ENCODE results near the gene HYAL3.

Gene HYAL3

DNA sequence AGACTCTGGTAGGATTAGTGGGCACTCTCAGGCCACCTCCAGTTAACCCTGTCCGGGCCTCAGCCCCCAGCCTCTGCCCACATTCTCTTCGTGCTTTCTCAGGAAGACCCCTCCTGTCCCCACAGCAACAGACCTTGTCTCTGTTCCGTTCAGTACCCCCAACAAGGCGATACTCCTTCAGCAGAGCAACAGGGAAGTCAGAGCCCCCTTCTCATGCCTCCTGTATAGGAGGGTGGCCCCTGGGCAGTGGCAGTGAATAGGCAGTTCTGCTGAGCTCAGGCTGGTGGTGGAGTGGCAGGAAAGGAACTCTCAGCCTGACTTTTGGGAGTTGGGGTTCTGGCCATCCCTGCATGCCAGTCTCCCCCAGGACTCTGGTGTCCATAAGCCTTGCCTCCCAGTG, 29.7 kb downstream of the HYAL3 start:
- TF ChIP-seq, protein P1, sequence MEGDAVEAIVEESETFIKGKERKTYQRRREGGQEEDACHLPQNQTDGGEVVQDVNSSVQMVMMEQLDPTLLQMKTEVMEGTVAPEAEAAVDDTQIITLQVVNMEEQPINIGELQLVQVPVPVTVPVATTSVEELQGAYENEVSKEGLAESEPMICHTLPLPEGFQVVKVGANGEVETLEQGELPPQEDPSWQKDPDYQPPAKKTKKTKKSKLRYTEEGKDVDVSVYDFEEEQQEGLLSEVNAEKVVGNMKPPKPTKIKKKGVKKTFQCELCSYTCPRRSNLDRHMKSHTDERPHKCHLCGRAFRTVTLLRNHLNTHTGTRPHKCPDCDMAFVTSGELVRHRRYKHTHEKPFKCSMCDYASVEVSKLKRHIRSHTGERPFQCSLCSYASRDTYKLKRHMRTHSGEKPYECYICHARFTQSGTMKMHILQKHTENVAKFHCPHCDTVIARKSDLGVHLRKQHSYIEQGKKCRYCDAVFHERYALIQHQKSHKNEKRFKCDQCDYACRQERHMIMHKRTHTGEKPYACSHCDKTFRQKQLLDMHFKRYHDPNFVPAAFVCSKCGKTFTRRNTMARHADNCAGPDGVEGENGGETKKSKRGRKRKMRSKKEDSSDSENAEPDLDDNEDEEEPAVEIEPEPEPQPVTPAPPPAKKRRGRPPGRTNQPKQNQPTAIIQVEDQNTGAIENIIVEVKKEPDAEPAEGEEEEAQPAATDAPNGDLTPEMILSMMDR (IDR thresholded peaks at IDR 0.05; ENCODE audit: low read depth, low read length) = no peak
- no peak for DNase-seq (ENCODE audit: extremely low read depth, low read depth)

DNA sequence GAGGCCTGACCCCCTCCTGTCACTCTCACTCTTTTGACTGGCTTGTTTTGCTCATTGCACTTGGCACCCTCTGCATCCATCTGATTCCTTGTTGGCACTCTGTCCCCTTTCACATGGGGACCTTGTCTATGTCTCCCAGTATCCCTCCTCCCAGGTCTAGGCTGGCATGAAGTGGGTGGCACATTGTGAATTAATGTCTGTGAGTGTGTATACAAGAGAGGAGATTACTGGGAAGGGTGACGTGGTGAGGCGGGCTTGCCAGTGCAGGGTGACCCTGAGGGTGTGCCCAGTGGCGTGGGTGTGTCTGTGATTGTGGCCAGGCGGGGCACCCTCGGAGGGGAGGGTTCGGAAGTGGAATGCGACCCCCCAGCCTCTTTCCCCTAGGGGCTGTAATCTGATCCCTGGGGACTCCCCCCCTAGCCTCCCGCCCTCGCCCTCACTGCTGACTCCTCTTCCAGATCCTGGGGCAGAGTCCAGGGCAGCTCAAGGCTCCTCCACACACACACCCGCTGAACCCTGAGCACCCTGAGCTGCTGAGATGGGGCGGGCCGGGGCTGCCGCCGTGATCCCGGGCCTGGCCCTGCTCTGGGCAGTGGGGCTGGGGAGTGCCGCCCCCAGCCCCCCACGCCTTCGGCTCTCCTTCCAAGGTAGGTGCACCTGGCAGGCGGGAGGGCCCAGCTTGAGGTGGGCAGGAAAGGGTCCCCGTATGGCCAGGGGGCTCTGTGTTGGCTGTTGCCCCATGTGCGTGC, 30.3 kb downstream of the HYAL3 start, which contains the start of gene SEMA3B:
Gene SEMA3B (plus strand): TSS at position 445 of the 749 bp plus-strand sequence. CDS start 94 bp downstream, at position 539.
- TF ChIP-seq, protein P1 (IDR thresholded peaks at IDR 0.05; ENCODE audit: low read depth, low read length) = no peak
- no peak for DNase-seq (ENCODE audit: extremely low read depth, low read depth)

- no peak for DNase-seq (ENCODE audit: extremely low read depth, low read depth)
- TF ChIP-seq, protein P1 (IDR thresholded peaks at IDR 0.05; ENCODE audit: low read depth, low read length) = no peak
Observed at GRCh38 chr3:50268276-50268675, 30.9 kb downstream of the HYAL3 start.

GRCh38 chr3:50267280-50267913, 31.8 kb downstream of the HYAL3 start:
- TF ChIP-seq, protein P1 (IDR thresholded peaks at IDR 0.05; ENCODE audit: low read depth, low read length) = no peak
- DNase-seq (ENCODE audit: extremely low read depth, low read depth) = no peak

GRCh38 chr3:50266836-50267235, 32.4 kb downstream of the HYAL3 start:
- TF ChIP-seq, protein P1 (IDR thresholded peaks at IDR 0.05; ENCODE audit: low read depth, low read length) = no peak

DNA sequence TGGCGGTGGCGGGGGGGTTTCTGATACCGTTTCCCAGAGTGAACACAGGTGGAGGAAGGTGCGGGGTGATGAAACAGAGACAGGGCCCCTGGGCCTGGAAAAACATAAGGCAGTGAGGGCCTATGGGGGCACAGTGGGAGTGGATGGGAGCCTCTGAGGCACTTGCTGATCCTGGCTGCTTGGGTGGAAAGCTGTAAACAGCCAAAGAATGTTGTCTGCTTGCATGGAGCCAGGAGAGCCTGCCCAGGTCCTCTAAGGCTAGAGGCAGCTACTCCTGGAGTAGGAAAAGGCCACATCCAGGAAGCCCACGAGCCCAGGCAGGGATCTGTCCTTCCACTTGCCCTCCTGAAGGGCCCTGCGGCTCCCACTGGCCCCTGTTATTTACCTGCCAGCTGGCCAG, 33.2 kb downstream of the HYAL3 start:
- no peak for DNase-seq (ENCODE audit: extremely low read depth, low read depth)

More at GRCh38 chr3:50266836-50267235, 32.4 kb downstream of the HYAL3 start:
- DNase-seq (ENCODE audit: extremely low read depth, low read depth) = no peak

More for the DNA sequence above, 33.2 kb downstream of the HYAL3 start:
- TF ChIP-seq, protein P1 (IDR thresholded peaks at IDR 0.05; ENCODE audit: low read depth, low read length) = no peak

Data from AG09319 (cell line).